Measurements from ENCODE around the gene TELO2.

DNA sequence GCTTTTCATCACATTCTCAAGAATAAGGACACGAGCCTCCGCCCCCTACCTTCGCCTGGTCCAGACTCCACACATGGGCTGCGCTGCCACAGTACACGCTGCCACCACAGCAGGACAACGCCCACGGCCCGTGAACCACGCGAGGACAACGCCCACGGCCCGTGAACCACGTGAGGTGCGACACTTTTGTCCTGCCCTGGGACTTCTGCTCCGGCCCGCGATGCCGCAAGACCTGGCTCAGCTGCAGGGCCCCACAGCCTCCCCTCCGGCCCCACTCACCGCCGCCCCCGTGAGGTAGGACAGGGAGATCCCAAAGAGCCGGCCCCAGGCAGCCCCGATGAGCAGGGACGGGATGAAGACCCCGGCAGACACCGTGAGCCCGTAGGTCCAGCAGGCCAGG is 42.9 kb upstream of the TELO2 start:
- TF ChIP-seq, protein P1, sequence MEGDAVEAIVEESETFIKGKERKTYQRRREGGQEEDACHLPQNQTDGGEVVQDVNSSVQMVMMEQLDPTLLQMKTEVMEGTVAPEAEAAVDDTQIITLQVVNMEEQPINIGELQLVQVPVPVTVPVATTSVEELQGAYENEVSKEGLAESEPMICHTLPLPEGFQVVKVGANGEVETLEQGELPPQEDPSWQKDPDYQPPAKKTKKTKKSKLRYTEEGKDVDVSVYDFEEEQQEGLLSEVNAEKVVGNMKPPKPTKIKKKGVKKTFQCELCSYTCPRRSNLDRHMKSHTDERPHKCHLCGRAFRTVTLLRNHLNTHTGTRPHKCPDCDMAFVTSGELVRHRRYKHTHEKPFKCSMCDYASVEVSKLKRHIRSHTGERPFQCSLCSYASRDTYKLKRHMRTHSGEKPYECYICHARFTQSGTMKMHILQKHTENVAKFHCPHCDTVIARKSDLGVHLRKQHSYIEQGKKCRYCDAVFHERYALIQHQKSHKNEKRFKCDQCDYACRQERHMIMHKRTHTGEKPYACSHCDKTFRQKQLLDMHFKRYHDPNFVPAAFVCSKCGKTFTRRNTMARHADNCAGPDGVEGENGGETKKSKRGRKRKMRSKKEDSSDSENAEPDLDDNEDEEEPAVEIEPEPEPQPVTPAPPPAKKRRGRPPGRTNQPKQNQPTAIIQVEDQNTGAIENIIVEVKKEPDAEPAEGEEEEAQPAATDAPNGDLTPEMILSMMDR (tag by site-specific recombination; IDR thresholded peaks at IDR 0.05): no peak
- TF ChIP-seq ZNF354C (tag by site-specific recombination; IDR thresholded peaks at IDR 0.05; ENCODE audit: borderline replicate concordance, low read depth) (no peak), ZNF530 (tag by site-specific recombination; IDR thresholded peaks at IDR 0.05; ENCODE audit: low read depth) (no peak), ZNF473 (tag by site-specific recombination; IDR thresholded peaks at IDR 0.05) (no peak), ZNF416 (tag by site-specific recombination; IDR thresholded peaks at IDR 0.05) (no peak), ZNF274 (IDR thresholded peaks at IDR 0.05; ENCODE audit: low read length) (no peak), ZNF274 (tag by site-specific recombination; IDR thresholded peaks at IDR 0.05; ENCODE audit: borderline replicate concordance) (no peak)
